HL-60/S4 treated with phorbol 12-myristate 13-acetate at 8.2 ng/mL for 4 days and 3 days (cell line): ENCODE results near the gene SMYD4.
"Not testable (repeated sequence)": the region's sequence is repeated elsewhere in the genome, so short reads cannot be mapped to it uniquely, and the experiment has no call there.

Source experiments
- in situ Hi-C: fragments of 300-500 bp; cut with MboI; formaldehyde crosslinking; loops from 2 replicates; pipeline ENCODE4 v1.15.0; 2022; ENCODE audit warnings: low sequenced_read_pairs

The SMYD4 gene, protein sequence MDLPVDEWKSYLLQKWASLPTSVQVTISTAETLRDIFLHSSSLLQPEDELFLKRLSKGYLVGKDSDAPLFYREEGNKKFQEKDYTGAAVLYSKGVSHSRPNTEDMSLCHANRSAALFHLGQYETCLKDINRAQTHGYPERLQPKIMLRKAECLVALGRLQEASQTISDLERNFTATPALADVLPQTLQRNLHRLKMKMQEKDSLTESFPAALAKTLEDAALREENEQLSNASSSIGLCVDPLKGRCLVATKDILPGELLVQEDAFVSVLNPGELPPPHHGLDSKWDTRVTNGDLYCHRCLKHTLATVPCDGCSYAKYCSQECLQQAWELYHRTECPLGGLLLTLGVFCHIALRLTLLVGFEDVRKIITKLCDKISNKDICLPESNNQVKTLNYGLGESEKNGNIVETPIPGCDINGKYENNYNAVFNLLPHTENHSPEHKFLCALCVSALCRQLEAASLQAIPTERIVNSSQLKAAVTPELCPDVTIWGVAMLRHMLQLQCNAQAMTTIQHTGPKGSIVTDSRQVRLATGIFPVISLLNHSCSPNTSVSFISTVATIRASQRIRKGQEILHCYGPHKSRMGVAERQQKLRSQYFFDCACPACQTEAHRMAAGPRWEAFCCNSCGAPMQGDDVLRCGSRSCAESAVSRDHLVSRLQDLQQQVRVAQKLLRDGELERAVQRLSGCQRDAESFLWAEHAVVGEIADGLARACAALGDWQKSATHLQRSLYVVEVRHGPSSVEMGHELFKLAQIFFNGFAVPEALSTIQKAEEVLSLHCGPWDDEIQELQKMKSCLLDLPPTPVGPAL

DNA sequence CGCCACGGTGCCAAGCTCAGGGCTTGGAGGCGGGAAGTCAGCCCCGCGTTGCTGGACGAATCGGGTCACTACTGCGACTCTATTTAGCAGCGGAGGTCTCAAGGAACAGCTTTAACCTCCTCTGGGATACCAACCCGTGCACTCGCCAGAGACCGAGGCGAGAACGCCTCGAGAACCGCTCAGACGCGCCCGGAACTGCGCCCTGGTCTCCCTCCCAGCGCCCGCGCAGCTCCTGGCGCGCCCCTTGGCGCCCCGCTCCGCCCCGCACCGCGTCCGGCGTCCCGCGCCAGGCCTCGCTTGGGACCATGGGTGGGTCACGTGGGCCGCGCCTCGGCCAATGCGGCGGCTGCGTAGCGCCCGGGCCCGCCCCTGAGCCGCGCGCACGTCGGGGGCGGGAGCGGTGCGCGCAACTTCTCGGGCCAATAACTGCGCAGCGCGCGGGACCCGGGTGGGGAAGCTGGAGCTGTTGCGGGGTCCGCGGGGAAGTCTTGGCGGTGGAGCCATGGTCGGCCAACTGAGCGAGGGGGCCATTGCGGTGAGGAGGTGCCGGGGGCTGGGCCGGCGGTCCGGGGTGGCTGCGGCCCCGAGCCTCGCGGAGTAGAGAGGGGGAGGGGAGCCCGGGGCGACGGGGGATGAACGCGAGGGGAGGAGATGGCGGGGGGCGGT is at the start of gene SMYD4, which contains the start of gene RPA1:
SMYD4 (minus strand) TSS at position 311 of the 666 bp plus-strand sequence. CDS start 1,908 bp downstream, outside the sequence.
RPA1 (plus strand) TSS at position 414 of the 666 bp plus-strand sequence; CDS start at position 503, 89 bp downstream.
- in situ Hi-C loops: no loop called here

DNA sequence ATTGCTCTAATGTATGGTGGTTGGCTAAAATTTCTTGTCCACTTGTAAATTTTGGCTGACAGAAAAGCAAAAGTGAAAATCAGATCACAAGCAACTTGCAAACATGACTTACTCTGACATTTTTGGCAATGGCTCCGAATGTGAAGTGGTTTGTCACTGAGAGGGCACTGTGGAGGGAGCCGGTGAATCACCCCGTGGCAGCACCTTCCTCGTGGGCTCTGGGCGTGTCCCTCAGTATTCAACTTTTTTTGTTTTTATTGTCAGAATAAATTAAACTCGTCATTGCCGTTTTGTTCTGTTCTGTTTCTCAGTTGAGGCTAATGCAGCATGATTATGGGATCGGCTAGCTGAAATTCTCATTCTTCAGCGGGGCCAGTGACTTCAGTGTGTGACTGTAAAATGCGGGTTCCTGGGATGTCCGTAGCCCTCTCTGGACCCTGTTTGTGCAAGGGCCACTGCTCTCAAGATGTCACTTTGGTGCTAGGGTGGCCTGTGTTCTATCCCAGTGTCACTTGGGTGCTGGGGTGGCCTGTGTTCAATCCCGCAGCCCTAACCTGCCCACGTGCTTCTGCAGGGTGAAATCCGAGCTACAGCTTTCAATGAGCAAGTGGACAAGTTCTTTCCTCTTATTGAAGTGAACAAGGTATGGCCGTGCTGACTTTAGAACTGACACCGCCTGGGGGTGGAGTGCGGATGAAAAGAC is 48.9 kb upstream of the SMYD4 start:
- in situ Hi-C loops: no loop called here

DNA sequence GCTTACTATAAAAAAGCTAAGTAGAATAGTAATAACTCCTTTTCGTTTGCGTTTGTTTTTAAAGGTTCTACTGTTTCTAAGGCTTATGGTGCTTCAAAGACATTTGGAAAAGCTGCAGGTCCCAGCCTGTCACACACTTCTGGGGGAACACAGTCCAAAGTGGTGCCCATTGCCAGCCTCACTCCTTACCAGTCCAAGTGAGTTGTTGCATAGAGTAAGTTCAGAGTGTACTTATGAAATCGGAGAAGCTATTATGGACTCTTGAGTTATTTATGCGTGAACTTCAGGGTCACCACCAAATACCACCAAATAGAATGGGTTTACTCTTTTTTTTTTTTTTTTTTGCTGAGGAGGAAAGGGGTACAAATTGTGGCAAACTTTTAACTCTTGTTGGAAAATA is 45.9 kb upstream of the SMYD4 start:
- in situ Hi-C loops: no loop called here

DNA sequence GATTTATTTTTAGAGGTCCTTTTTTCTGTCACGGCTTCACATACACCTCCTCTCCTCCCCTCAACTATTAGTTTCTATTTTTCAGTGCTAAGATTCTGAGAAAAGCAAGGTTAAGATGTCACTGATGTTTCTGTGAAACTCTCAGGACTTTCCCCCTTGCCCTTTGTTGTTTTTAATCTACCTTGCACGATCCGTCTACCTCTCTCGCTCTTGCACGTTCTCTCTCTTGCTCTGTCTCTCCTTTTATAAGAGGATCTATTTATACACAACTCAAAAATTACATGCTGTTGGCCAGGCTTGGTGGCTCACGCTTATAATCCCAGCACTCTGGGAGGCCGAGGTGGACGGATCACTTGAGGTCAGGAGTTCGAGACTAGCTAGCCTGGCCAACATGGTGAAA is 43.7 kb upstream of the SMYD4 start:
- in situ Hi-C loops: no loop called here

DNA sequence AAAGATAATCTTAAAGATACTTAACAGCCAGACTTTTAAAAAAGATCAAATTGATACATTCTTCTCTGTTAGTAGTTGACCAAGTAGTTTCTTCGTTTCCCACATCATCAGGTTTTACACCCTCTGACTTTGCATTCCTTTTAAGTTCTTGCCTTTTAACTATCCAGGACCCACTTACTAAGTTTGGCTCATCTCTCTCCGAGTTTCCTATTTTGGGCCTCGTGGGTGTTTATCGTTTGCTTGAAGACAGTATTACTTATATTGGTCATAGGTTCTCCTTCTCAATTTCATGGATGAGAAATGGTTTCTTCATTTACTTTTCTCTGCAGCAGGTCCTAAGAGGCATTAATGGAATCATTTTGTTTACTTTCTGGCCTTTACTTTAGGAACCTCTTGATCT is 43.3 kb upstream of the SMYD4 start:
- in situ Hi-C loops: no loop called here

DNA sequence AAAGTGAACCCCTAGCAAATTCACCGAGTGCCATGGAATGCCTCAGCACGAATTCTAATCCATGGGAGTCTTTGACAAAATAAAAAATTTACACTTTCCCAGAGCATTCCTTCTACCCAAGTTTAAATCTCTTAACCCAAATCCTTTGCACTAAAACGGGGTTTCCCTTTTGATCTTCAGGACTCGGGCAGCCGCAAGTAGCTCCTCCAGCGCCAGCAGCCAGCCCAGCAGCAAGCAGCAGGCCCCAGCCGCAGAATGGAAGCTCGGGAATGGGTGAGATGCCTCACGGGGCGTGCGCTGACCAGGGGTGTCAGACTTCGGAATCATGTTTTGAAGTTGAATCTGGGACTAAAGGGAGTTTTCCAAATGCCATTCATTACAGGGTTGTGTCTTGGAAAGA is 42.6 kb upstream of the SMYD4 start:
- in situ Hi-C loops: no loop called here

DNA sequence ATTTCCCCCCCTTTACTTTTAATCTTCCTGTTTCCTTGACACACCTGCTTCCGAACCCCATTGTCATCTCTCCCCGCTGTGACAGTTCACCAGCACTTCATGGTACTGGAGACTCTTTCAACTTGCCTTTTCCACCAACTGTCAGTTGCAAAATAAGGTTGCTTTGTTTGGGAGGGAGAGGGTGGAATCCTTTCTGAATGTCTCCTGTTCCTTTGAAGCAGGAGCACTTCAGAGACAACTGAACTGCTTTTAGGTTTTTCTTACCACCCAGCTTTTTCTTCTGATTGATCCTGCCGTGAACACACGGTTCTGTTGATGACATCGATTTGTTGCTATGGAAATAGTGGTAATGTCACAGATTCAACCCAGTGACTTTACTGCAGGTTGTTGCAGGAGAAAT is 42.1 kb upstream of the SMYD4 start:
- in situ Hi-C loops: no loop called here

DNA sequence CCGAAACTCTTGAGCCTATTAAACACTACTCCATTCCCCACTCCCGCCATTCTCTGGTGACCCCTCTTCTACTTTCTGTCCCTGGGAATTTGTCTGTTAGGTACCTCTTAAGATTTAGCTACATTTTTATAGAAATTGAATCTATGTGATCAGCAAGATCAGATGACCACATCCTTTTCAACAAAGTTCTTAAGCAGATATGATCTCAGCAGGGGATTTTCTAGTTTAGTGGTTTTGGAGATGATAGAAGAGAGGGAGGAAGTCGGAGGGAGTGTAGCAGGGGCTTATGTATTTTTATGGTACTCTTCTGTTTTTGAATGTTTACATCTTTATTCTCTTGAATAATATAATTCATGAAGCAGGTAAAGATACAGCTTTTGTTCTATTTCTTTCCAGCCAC is 40.9 kb upstream of the SMYD4 start:
- in situ Hi-C loops: no loop called here

DNA sequence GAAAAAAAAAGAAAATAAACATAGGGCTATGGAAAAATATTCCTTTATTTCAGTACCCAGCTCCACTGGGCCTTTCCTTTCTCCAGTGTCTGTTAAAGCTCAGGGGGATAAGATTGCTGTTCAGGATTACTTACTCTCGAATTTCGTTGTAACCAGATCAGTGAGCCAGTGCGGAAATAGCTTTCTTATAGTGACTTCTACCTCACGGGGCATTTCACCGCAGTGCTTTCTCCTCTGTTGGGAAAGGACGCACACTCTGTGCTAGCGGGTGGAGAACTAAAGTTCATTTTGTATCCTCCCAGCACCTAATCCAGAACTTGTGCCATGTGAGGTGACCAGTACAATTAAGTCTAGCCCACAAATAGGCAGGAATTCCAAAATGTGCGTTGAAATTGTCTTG is 38.4 kb upstream of the SMYD4 start:
- in situ Hi-C loops: no loop called here

DNA sequence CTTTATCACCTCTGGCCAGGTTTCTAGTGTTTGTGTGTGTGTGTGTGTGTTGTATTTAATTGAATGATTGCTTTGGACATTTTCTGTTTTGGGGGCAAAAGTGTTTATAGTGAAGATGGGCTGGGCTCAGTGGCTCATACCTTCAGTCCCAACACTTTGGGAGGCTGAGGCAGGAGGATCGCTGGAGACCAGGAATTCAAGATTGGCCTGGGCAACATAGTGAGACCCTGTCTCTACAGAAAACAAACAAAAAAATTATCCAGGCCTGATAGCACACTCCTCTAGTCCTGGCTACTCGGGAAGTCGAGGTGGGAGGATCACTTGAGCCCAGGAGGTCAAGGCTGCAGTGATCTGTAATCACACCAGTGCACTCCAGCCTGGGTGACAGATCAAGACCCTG is 37.6 kb upstream of the SMYD4 start:
- in situ Hi-C loops: no loop called here

DNA sequence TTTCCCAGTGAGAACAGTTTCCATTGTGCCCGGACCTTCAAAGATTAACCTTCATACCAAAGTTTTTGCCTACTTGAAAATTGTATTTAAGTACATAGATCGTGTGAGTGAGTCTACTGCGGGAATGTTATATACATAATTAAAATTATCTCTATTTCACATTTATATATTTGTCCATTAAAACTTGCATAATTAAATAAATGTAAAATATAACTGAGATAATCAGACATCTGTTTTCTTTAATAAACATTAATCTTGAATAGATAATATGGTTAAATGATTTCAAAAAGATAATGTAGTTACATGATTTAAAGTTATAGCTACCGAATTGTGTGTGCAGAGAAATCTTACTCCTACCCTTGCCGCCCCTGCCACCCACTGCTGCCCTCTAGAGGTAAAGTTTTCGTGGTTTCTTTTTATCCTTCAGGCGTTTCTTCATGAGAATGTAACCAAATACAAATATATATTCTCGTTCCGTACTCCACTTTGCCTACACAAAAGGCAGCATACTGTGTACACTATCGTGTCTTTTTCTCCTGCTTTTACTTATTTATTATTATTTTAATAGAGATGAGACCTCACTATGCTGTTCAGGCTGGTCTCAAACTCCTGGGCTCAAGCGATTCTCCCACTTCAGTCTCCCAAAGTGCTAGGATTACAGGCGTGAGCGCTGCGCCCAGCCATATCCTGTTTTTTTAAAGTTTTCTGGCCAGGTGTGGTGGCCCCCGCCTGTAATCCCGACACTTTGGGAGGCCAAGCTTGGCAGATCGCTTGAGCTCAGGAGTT is 35.7 kb upstream of the SMYD4 start:
- in situ Hi-C loops: no loop called here

DNA sequence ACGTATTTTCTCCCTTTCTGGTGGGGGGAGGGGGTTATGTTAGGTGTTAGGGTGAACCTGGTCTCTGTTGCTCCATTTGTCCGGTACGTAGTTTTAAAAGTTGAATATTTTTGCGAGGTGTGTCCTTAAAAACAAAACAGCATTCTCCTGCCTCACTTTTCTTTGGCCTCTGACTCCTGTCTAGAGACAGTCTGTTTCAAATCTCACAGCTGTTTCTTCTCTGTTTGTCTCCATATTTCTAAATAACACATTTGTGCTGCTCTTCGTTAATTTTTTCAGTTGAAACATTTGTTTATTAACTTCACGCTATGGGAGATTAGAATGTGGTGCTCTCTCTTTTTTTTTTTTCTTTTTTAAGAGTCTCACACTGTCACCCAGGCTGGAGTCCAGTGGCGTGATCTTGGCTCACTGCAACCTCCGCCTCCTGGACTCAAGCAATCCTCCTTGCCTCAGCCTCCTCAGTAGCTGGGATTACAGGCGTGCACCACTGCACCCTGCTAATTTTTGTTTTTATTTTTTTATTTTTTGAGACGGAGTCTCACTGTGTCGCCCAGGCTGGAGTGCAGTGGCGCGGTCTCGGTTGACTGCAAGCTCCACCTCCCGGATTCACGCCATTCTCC is 31.8 kb upstream of the SMYD4 start:
- in situ Hi-C loops: no loop called here

DNA sequence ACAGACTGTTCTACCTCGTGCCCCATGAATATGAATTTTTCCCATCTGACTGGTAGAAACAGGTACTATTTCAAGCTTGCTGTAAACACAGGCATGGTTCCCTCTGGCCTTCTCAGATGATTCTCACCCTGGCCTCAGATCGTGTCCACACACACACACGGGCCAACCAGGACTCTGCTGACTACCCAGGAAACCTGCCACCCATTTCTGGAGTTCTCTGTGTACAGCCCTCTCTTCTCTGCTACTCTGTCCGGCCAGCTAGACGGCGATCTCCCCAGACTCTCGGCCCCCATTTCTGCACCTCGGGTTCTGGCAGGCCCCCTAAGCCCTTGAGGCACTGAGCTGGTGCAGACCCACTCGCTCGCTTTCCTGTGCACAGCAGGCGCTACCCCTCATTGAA is 31.3 kb upstream of the SMYD4 start:
- in situ Hi-C loops: no loop called here

DNA sequence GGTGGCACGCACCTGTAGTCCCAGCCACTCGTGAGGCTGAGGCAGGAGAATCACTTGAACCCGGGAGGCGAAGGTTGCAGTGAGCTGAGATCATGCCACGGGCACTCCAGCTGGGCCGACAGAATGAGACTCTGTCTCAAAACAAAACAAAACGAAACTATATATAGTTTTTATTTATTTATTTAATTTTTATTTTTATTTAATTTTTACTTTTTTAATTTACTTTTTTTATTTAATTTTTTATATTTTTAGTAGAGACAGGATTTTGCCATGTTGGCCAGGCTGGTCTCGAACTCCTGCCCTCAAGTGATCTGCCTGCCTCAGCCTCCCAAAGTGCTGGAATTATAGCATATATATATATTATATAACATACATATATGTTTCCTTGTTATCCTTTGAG is 26.8 kb upstream of the SMYD4 start:
- in situ Hi-C loops: not testable (repeated sequence)

DNA sequence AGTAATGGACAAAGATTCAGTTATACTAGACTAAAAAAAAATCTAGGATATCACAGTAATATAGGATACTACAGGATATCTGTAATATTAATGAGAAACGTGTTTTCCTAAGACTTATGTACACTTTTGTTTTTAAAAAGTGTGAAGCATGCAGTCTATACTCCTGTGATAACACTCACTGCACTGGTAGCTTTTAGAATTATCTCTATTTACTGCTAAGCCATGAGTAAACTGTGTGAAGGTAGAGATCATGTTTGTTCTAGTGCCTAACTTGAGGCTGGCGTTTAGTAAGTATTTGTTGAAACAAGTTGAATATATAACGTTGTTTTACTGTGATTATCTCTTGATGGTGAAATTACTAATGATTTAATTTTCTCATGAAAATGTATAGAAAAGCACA is 24.0 kb upstream of the SMYD4 start:
- in situ Hi-C loops: no loop called here

DNA sequence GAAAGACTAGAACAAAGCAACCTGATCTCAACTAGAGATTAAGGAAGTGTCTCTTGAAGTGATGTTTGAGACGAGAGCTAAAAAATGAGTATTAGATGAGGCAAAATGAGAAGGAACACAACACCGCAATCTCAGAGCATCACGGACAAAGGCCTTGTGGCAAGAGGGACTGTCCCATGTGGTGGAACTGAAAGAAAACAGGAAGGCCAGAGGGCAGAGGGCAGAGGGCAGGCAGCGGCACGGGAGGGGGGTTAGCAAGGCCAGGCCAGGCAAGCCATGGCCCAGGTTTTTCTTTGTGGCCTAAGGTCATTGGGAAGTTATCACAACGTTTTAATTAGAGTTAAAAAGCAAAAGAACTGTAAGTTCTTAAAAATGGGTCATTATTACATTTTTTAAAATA is 22.6 kb upstream of the SMYD4 start:
- in situ Hi-C loops: no loop called here

DNA sequence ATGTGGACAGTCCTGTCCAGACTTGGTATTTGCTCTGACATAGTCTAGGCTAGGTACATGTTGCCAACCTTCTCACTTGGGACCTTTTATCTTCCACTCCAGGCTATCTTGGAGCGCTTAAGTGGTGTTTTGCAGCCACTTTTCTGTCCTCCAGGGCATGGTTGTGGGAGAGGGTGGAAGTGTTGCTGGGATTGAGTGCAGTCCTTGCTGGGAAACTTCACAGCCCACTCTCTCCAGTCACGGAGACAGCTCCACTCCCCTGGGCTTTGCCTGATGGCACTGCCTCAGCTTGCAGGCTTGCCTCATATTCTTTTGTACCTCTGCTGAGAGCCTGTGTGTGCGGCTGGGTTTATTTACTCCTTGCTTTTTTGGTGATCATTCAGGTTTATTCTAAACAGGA is 17.5 kb upstream of the SMYD4 start:
- in situ Hi-C loops: no loop called here

DNA sequence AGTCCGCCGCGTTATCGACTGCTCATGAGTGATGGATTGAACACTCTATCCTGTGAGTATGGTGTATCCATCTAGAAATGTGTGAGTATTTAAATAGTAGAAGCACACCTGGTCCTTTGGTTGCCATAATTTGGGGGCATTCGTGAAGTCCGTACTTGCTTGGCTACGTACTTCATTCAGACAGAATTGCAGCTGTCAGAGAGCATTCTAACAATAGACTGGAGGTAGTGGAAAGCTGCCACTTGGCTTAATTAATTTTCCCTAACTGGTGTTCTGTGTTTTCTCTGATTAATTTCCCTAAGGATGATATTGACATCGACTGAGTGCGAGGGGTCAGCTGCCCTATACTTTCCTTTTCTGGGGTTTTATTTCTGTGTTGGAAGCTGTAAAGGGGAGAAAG is 14.2 kb upstream of the SMYD4 start:
- in situ Hi-C loops: no loop called here

DNA sequence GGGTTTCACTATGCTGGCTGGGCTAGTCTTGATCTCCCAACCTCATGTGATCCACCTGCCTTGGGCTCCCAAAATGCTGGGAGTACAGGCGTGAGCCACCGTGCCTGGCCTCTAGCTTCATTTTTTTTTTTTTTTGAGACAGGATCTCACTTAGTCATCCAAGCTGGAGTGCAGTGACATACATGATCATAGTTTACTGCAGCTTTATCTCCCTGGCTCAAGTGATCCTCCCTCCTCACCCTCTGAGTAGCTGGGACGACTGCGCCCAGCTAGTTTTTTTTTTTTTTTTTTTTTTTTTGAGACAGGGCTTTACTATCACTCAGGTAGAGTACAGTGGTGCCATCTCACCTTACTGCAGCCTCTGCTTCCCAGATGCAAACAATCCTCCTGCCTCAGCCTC is 9.8 kb upstream of the SMYD4 start:
- in situ Hi-C loops: no loop called here
